ENCODE data around the gene NAA80. TPM values are rescaled to one million over a fixed set of nuclear protein-coding genes. Genes with fewer than 3 reads are reported as not detected.
A peak's percentile ranks its signal among the peaks of the same experiment; 100 is the strongest.
"Not testable (repeated sequence)": the region's sequence is repeated elsewhere in the genome, so short reads cannot be mapped to it uniquely, and the experiment has no call there.

The NAA80 gene
- polyA plus RNA-seq, 4 donors, result 6.9 to 12.2 (median 9.2) TPM

- no peak for DNase-seq (ENCODE audit: low read depth in 4 of 4, low spot score in 3 of 4)
Observed at GRCh38 chr3:50293079-50293801, 6.0 kb downstream of the NAA80 start.

DNA sequence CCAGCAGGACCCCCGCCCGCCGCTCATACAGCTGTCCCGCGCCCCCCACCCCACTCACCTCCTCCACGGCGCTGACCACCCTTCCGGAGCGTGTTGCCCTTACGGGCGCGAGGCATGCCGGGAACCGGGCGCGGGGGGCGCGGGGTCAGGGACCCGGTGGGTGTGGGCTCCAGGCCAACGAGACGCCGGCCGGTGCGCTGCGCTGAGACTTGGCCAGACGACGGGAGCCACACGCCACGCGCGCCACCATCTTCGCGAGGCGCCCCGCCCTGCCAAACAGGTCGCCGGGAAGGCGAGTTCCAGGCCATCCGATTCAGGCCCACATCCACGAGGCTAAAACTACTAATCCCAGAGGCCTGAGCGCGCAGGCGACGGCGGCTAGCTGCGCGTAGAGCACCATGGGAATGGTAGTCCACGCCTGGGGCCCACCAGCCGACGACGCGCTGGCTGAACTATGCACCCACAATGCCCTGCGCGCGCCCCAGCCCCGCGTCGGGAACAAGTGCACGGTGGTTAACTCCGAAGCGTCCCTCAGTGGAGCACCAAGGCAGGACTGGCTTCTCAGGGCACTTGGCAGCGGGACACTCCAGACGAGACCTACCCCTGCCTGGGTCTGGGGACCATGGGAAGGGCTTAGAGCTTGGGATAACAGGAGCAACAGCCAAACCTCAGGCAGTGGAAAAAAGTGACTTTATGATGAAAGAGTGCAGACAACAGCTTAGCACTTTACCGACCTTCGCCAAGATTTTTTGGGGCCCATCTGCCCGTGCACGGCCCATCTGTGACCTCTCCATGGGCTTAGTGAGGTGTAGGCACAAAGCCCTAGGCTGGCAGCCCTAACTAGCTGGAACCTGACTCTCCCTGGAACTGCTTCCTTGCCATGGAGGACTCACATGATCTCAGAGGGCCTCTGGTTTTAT, 6.8 kb downstream of the NAA80 start, which contains the start of gene IFRD2:
TSS of gene IFRD2 (minus strand) at position 271 of the 920 bp plus-strand sequence. CDS start at position 116, 155 bp downstream.
- DNase-seq (ENCODE audit: low read depth in 4 of 4, low spot score in 3 of 4), result peak; percentile 87 to 95 (median 90)

DNA sequence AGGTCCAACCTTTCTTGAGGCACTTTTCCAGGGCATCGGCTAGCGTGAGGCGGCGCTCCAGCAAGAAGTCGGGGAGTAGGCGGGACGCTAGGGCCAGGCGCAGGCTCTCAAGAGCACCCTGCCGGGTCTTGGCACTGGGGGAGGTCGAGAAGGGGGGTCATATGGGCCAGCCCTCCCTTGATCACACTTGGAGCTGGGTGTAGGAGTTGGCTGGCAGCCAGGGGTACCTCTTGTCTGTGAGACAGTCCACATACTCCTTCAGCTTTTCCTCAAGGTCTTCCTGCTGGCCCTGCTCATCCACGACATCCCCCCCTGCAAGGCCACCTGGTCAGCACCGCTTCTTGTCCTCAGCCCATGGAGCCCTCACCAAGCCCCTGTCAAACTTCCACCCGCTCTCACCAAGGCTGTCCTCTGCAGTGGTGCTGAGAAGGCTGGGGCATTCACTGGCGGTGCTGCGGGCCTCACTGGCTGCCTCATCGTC, 9.0 kb downstream of the NAA80 start:
- no peak for DNase-seq (ENCODE audit: low read depth in 4 of 4, low spot score in 3 of 4)

DNA sequence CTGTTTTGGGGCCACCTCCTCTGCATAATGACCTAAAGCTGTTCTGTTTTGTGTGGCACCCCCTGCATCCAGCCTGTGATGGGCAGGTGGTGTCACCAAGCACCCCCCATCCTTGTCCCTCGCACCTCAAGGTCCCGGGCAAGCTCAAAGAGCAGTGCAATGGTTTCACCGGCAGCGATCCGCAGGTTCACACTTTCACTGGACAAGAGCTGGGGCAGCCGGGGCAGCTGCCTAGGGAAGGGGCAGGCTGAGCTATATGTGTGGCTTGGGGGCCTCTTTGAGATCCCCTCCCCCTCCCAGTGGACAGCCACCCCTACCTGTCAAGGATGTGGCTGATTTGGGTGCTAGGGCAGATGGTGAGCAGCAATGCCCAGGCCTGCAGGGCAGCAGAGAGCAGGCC, 10.1 kb downstream of the NAA80 start:
- DNase-seq (ENCODE audit: low read depth in 4 of 4, low spot score in 3 of 4), result no peak

DNA sequence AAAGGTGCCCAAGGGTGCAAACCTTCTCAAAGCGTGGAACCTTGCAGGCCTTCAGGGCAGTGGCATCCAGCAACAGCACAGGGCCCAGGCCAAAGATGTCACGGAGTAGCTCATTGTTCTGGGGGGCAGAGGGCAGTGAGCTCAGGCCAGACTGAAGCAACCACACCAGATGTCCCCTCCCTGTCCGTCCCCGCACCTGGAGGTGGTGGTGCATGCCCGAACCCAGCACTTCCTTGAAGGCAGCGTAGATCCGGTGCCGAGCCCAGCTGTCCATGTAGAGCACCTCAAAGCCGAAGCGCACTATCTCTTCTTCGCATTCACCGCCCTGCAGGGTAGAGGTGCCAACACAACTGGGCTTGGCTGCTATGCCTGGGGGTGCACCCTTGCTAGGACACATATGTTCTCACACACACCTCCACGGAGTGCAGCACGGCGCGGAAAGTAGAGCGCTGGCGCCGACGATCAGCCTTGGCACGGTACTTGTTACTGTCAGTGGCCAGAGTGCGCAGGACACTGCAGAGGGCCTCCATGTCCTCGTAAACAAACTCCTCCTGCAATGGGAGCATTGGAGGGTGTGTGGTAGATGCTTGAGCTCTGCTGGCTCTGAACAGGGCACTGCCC, 10.7 kb downstream of the NAA80 start:
- no peak for DNase-seq (ENCODE audit: low read depth in 4 of 4, low spot score in 3 of 4)

GRCh38 chr3:50287262-50287661, 11.9 kb downstream of the NAA80 start:
- DNase-seq (ENCODE audit: low read depth in 4 of 4, low spot score in 3 of 4), result no peak

- DNase-seq (ENCODE audit: low read depth in 4 of 4, low spot score in 3 of 4), result no peak
Observed at GRCh38 chr3:50286322-50287227, 12.6 kb downstream of the NAA80 start.

- DNase-seq (ENCODE audit: low read depth in 4 of 4, low spot score in 3 of 4), result not testable (repeated sequence)
Observed at GRCh38 chr3:50284121-50284520, 15.1 kb downstream of the NAA80 start.

GRCh38 chr3:50279255-50280016, 19.8 kb downstream of the NAA80 start:
- no peak for DNase-seq (ENCODE audit: low read depth in 4 of 4, low spot score in 3 of 4)

DNA sequence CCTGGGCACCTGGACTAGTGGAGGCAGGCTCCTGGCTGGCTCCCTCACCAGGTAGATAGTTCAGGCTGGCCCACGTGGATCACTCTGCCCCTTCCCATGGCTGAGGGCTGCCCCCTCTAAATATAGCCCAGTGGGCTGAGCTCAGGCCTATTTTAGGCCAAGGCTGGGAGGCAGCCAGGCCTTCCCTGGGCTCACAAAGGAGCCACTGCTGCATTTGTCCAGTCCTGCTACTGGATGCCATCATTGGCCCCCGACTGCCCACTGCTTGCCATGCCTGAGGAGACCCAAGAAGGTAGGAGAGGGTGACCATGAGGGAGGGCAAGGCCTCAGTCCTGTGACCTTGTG, 20.4 kb downstream of the NAA80 start, which contains the start of gene LSMEM2:
TSS of gene LSMEM2 (plus strand) at position 208 of the 345 bp plus-strand sequence. CDS start at position 235, 27 bp downstream.
- no peak for DNase-seq (ENCODE audit: low read depth in 4 of 4, low spot score in 3 of 4)

DNA sequence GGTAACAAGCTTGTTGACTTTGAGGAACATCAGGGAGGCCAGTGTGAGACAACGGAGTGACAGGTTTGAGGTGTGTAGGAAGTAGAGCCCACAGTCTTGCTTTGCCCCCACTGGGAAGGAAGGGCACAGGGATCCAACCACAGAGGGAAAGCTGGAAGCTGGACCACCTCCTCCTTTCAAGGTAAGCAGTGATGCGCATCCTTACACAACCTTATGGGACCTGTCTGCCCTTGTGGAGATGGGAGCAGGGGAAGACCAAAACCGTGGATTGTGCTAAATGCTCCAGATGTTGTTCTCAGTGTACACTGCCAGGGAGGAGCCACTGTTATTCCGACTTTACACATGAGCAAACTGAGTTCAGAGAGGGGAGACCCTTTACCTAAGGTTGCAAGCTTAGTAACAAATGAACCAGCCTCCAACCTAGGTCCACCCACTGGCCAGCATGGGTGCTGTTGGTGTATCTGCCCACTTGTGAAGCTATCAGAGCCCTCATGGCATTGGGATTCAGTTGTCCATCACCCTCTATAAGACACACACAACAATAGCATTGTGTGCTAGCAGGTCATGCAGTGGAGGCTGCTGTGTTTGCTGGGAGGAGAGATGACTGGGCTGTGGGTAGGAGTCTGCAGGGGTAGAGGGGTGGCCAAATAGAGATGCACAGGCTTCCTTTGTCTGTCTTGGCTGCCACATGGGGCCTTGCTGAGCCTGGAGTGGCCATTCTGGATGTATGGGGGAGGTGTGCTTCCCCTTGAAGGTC, 20.9 kb downstream of the NAA80 start:
- no peak for DNase-seq (ENCODE audit: low read depth in 4 of 4, low spot score in 3 of 4)

DNA sequence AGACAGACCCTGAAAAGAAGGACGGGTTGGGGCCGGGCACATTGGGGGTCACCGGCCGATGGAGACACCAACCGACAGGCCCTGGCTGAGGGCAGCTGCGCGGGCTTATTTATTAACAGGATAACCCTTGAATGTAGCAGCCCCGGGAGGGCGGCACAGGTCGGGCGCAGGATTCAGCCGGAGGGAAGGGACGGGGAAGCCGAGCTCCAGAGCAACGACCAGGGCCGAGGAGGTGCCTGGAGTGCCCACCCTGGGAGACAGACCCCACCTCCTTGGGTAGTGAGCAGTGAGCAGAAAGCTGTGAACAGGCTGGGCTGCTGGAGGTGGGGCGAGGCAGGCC, 22.5 kb downstream of the NAA80 start:
- no peak for DNase-seq (ENCODE audit: low read depth in 4 of 4, low spot score in 3 of 4)

- no peak for DNase-seq (ENCODE audit: low read depth in 4 of 4, low spot score in 3 of 4)
Observed at GRCh38 chr3:50275996-50276761, 23.0 kb downstream of the NAA80 start.

- no peak for DNase-seq (ENCODE audit: low read depth in 4 of 4, low spot score in 3 of 4)
Observed at GRCh38 chr3:50275141-50275995, 23.8 kb downstream of the NAA80 start.

DNA sequence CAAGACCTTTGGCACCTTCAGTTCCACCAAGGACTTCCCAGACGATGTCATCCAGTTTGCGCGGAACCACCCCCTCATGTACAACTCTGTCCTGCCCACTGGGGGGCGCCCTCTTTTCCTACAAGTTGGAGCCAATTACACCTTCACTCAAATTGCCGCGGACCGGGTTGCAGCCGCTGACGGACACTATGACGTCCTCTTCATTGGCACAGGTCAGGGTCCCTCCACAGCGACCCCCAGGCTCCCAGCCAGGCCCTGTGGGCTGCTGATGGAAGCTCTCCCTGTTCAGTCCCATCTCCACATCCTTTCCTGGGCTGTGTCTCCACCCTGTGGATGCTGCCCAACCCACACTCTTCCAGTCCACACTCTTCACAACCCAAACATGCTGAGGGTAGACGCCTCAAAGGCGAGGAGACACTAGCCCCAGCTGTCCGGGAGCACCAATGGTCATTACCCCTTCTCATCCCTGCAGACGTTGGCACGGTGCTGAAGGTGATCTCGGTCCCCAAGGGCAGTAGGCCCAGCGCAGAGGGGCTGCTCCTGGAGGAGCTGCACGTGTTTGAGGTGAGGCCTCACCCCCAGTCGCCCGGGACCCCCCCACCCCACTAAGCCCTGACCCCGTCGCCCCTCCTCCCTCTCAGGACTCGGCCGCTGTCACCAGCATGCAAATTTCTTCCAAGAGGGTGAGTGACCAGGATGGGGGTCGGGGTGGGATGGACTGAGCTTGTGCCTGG, 24.7 kb downstream of the NAA80 start:
- DNase-seq (ENCODE audit: low read depth in 4 of 4, low spot score in 3 of 4), result no peak

DNA sequence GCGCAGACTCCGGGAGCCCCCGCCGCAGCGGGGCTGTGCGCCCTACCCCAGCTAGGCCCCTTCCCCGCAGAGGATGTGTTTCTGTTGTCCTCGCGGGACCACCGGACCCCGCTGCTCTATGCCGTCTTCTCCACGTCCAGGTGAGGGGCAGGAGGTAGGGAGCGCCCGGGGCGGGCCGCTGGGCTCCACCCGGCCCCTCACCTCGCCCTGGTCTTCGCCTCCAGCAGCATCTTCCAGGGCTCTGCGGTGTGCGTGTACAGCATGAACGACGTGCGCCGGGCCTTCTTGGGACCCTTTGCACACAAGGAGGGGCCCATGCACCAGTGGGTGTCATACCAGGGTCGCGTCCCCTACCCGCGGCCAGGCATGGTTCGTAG, 25.5 kb downstream of the NAA80 start:
- no peak for DNase-seq (ENCODE audit: low read depth in 4 of 4, low spot score in 3 of 4)

Data from left renal pelvis (tissue), 4 donors.